Activated CD8-positive, alpha-beta memory T cell treated with anti-CD3 and anti-CD28 coated beads for 4 hours (primary cell): ENCODE results near the gene CELSR2.
A peak's percentile ranks its signal among the peaks of the same experiment; 100 is the strongest.

ENCODE experiments used
- DNase-seq, 2 donors: peaks; one replicate each; pipeline ENCODE4 v3.0.0-alpha.2; 2020; ENCODE audit warnings: low read depth in 2 of 2

The CELSR2 gene

GRCh38 chr1:109252167-109252892, 3.0 kb downstream of the CELSR2 start:
- DNase-seq = no peak

- DNase-seq = no peak
Measured at GRCh38 chr1:109252893-109253802, 3.8 kb downstream of the CELSR2 start.

- DNase-seq = no peak
Measured at GRCh38 chr1:109253803-109254620, 4.7 kb downstream of the CELSR2 start.

GRCh38 chr1:109254621-109255096, 5.3 kb downstream of the CELSR2 start:
- no peak for DNase-seq

- no peak for DNase-seq
Measured at GRCh38 chr1:109255097-109255651, 5.8 kb downstream of the CELSR2 start.

GRCh38 chr1:109255678-109256077, 6.3 kb downstream of the CELSR2 start:
- DNase-seq = no peak

GRCh38 chr1:109256085-109256484, 6.7 kb downstream of the CELSR2 start:
- DNase-seq = no peak

- DNase-seq = no peak
Measured at GRCh38 chr1:109256971-109257681, 7.8 kb downstream of the CELSR2 start.

- DNase-seq = no peak
Measured at GRCh38 chr1:109257682-109258421, 8.5 kb downstream of the CELSR2 start.

- no peak for DNase-seq
Measured at GRCh38 chr1:109258481-109259466, 9.4 kb downstream of the CELSR2 start.

- DNase-seq = no peak
Measured at GRCh38 chr1:109259674-109260557, 10.6 kb downstream of the CELSR2 start.

- DNase-seq = no peak
Measured at GRCh38 chr1:109261006-109261405, 11.7 kb downstream of the CELSR2 start.

- DNase-seq = no peak
Measured at GRCh38 chr1:109261578-109261977, 12.2 kb downstream of the CELSR2 start.

- no peak for DNase-seq
Measured at GRCh38 chr1:109262231-109263055, 13.1 kb downstream of the CELSR2 start.

GRCh38 chr1:109263234-109263596, 13.9 kb downstream of the CELSR2 start:
- no peak for DNase-seq

GRCh38 chr1:109263597-109264378, 14.4 kb downstream of the CELSR2 start:
- peak; percentile 45 to 61 for DNase-seq
